Measurements from ENCODE around the gene PARD6G.
"Not testable (repeated sequence)": the region's sequence is repeated elsewhere in the genome, so short reads cannot be mapped to it uniquely, and the experiment has no call there.

Gene PARD6G

DNA sequence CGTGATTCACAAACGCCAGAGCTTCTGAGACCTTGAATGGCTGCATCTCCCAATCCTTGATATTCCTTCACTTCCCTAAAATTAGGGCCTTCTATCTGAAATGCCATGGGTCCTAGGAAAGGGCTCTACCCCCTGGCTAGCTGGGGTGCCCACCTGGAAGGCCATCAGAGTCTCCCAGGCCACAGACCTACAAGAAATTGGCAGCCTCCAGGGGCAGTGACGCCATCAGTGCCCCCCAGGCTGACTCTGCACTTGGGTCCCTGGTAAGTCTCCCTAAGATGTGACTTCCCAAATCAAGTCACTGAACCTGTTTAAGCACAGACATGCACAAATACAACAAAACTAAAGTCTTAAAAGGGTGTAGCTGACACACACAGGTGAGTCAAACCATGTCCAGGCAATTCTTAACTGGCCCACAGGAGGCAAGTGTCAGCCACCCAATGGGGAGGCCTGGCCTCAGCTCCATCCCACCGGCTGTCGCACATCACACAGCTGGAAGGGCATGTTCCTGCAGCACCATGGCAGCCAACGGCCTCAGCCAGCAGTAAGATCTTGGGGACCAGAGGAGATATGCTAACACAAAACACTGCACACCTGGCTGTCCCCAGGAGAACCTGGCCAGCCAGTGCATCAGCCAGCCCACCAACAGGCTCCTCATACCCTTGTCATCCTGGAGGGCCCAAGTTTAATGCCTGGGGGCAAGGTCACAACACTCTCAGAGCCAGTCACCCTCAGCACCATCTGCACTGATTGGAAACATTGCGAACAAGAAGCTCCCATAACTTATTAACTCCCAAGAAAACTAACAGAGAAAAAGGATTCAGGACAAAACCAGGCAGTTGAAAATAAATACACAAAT, 5.2 kb downstream of the PARD6G start:
- ATAC-seq = no peak

- no peak for ATAC-seq
Measured at GRCh38 chr18:80239830-80240229, 7.5 kb downstream of the PARD6G start.

DNA sequence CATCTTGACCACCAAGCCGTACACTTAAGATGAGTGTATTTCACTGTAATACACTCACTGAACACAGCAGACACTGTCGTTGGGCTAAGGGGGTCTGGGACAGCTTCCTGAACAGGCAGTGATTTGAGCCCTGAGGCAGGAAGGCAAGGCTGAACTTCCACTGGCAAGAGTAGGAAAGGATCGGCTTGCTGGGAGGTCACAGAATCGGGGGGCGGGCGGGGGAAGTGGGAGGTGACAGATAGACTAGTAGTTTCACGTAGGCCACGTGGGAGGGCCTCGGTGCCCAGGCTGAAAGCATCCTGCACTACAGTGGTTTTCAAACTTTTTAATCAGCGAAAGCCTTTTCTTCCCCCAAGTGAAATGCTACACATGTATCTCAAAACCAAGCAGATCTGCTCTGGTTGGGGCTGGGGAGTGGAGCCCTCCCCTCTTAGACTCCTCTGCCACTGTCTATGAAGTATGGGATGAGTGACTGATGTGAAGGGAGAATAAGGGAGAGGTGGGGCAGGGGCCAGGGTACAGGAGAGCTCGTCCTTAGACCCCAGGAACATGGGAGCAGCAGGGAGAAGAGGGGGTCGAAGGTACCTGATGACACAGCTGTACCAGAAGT, 8.6 kb downstream of the PARD6G start:
- no peak for ATAC-seq

DNA sequence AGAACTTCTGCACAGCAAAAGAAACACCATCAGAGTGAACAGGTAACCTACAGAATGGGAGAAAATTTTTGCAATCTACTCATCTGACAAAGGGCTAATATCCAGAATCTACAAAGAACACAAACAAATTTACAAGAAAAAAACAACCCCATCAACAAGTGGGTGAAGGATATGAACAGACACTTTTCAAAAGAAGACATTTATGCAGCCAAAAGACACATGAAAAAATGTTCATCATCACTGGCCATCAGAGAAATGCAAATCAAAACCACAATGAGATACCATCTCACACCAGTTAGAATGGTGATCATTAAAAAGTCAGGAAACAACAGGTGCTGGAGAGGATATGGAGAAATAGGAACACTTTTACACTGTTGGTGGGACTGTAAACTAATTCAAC, 9.8 kb downstream of the PARD6G start:
- not testable (repeated sequence) for ATAC-seq

GRCh38 chr18:80234398-80234797, 12.9 kb downstream of the PARD6G start:
- ATAC-seq = no peak

GRCh38 chr18:80233899-80234298, 13.4 kb downstream of the PARD6G start:
- ATAC-seq = no peak

- ATAC-seq = no peak
Measured at GRCh38 chr18:80233201-80233835, 14.0 kb downstream of the PARD6G start.

- no peak for ATAC-seq
Measured at GRCh38 chr18:80232710-80233109, 14.6 kb downstream of the PARD6G start.

GRCh38 chr18:80232030-80232429, 15.3 kb downstream of the PARD6G start:
- no peak for ATAC-seq

- no peak for ATAC-seq
Measured at GRCh38 chr18:80231616-80232015, 15.7 kb downstream of the PARD6G start.

DNA sequence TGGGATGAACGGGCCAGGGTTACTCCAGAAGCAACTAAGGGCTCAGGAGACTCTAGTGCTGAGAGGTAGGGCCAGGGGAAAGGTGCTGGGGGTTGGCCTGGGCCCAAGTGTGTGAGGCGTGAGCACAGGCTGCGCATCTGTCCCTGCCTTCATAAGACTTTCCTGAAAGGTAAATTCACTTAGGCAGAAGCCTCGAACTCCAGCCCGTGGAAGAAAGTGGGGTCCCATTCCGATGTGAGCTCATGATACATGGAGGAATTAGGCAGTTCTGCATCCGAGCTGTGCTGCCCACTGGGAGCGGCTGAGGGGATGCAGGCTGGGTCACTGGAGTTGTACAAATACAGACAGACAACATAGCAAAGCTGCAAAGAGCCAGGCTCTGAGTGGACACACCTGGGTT, 16.2 kb downstream of the PARD6G start:
- ATAC-seq = no peak

DNA sequence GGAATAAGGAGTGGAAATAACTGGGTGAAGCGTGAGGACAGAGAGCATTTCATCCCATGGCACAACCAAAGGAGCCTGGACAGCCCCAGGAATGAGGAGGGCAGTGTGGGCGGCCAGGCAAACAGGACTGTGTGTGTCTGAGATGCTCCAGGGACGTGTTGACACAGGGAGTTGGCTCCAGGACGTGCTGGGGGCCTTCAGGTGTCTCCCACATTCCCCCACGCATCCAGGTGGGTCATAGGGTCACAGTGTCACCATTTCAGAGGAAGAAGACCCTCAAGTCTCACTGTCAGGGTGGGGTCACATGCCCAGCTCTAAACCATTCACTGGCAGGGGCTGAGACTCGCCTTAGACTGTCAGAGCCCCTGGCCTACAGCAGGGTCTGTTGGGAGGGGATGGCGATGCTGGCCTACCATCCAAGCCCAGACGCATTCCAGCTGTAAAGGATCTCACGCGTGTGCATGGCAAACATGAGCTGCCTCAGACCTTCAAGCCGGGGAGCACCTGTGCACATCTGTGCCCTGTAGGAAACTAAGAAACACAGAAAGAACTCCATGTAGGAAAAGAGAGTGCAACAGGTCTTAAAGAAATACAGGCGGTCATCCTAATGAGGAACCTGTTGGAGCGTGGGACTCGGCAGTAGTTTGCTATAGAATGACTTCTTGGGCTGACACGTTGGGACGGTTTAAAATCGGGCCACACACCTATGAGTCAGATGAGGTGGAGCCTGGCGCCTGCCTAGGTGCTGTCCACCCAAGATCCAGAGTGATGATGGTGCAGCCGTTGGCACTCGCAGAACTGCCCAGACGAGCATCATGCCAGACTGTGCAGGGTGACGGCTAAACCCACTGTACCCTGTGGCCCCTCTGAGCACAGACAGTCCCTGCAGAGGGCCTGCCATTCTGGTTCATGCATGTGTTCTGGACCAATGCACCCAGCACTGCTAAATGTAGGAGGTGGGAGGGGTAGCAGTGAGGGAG, 17.3 kb downstream of the PARD6G start:
- ATAC-seq = no peak

- ATAC-seq = no peak
Measured at GRCh38 chr18:80229363-80229762, 18.0 kb downstream of the PARD6G start.

GRCh38 chr18:80228051-80228848, 19.1 kb downstream of the PARD6G start:
- no peak for ATAC-seq

DNA sequence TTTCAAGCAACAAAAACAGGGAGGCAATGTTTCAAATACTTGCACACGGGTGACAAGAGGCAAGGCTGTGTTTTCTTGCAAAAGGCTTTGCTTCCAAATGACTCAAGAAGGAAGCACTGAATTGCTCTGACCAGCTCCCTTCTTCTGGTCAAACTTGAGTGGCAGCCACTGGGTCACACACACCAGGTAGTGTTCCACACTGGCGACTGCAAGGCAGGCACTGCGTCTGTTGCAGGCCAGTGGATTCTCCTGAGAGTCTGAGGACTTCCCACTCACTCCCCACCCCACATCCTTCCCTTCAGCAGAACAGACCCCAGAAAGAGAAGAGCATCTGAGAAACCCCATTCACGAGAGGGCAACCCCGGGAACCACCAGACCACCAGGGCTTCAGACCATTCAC, 19.8 kb downstream of the PARD6G start:
- ATAC-seq = no peak

- no peak for ATAC-seq
Measured at GRCh38 chr18:80225685-80226084, 21.6 kb downstream of the PARD6G start.

DNA sequence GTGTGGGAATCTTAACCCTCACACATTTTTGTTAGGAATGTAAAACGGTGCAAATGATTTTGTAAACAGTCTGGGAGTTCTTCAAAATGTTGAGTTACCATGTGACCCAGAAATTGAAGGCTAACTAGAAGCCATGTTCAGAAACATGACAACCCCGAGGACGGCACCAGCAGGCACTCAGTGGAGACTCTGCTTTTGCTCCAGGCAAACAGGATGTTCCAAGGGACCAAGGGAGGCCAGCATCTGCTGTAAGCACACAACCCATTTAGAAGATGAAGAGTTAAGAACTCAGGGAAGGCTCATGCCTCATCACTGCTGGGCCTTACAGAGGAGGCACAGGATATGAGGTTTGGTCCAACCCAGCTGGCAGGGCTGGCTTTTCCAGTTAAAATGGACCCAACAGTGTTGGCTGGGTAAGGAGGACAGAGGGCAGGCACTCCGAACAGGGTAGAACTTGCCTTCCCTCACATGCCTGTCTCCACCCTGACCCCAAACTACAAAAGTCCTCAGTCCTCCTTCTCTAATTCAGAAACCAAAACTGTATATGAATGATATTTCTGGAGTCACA, 23.6 kb downstream of the PARD6G start:
- ATAC-seq = no peak

DNA sequence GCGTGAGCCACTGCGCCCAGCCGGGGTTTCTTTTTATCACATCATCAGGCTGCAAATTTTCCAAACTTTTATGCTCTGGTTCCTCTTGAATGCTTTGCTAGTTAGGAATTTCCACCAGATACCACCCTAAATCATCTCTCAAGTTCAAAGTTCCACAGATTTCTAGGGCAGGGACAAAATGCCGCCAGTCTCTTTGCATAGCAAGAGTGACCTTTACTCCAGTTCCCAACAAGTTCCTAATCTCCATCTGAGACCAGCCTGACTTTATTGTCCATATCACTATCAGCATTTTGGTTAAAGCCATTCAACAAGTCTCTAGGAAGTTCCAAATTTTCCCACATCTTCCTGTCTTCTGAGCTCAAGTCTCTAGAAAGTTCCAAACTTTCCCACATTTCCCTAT, 27.8 kb downstream of the PARD6G start:
- ATAC-seq = not testable (repeated sequence)

GRCh38 chr18:80218341-80219227, 28.7 kb downstream of the PARD6G start:
- no peak for ATAC-seq

DNA sequence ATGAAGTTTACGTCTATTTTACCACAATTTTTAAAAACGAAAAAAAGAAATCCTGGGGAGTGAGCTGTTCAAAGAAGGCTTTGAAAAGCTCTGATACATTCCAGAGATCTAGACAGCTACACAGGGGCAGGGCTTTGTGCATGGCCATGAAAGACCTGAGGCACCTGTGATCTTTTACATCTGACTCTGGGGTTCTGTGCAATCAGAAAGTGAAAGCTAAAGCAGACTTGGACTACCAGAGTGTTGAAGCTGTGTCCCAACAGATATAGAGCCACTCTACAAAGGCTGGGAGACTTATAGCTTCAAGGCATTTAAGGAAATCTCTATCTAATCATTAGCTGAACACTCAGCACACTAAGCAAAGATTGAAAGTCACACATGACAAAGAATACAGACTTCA, 34.1 kb downstream of the PARD6G start:
- ATAC-seq = no peak
